HG03442 (cell line): Measurements from ENCODE around the gene OR4N5.

Experiments used
- ATAC-seq: cut with Tn5 transposase; IDR thresholded peaks from one replicate; pipeline ENCODE4 v1.9.1; 2021; ENCODE audit warnings: mild to moderate bottlenecking, moderate library complexity; ENCODE audit not compliant: unreplicated experiment

The OR4N5 gene

DNA sequence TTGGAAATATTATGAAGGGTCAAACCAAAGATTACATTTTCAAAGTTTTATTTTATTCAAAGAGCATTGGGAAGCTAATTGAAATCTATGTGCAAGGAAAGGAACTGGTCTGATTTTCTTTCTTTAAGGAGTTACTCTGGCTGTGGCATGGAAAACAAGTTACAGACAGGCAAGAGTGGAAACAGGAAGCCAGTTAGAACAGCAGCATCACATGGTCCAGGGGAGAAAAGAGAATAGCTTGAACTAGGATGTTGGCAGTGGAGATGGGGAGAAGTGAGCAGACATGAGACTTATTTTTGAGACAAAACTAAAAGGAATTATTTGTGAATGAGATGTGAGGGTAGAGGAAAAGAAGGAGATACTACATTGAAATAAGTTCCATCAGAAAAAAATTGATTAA, 55.5 kb downstream of the OR4N5 start:
- ATAC-seq: no peak
